Ovary (tissue), 3 donors: Measurements from ENCODE around the gene CSNK1G2.

ENCODE experiments used
- POLR2A ChIP-seq: fragments of 450-650 bp; IDR thresholded peaks from one replicate; pipeline ENCODE4 v1.6.1; 2017; ENCODE audit warnings: antibody characterized with exemption, mild to moderate bottlenecking, moderate library complexity
- TF ChIP-seq, protein P1 (sequence below), 3 donors: fragments of 450-650 bp in 2 of 3; fragments of 200-600 bp in 1 of 3; IDR thresholded peaks; one replicate each; pipeline versions ENCODE4 v1.5.1 to v1.8.0; 2016 to 2022; ENCODE audit warnings: antibody characterized with exemption in 3 of 3, mild to moderate bottlenecking in 1 of 3
- donor health status: DM: no; HTN: no; CAD: no.

DNA sequence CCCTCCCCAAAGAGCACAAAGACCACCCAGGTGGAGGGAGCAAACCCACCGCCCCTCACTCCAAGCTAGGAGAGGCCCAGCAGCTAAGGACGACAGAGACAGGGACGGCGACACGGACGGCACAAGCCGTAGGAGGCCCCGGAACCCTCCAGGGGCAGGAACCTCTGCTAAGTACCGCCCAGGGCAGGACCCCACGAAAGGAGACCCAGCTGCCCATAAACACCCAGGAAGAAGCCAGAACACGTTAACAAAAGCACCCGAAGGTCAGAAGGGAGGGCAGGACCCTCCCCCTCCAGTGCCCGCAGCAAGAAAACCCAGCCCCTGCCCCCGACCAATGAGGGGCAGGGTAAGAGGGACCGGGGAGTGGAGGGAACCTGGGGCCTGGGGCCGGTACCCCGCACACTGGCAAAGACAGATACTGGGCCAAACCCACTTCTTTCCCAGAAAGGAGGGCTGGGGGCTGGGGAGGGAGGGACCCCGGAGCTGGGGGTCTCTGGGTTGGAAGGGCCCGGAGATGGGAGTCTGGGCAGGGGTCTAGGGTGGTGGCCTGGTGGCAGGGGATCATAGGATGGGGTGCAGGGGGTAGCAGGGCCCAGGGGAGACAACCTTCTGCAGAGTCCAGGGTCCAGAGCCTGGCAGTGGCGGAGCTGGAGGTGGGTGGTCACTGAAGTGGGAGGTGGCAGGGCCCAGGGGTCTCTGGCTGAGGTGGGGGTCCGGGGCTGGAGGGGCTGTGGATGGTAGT is 72.1 kb downstream of the CSNK1G2 start:
- TF ChIP-seq POLR2A = no peak
- TF ChIP-seq, protein P1, sequence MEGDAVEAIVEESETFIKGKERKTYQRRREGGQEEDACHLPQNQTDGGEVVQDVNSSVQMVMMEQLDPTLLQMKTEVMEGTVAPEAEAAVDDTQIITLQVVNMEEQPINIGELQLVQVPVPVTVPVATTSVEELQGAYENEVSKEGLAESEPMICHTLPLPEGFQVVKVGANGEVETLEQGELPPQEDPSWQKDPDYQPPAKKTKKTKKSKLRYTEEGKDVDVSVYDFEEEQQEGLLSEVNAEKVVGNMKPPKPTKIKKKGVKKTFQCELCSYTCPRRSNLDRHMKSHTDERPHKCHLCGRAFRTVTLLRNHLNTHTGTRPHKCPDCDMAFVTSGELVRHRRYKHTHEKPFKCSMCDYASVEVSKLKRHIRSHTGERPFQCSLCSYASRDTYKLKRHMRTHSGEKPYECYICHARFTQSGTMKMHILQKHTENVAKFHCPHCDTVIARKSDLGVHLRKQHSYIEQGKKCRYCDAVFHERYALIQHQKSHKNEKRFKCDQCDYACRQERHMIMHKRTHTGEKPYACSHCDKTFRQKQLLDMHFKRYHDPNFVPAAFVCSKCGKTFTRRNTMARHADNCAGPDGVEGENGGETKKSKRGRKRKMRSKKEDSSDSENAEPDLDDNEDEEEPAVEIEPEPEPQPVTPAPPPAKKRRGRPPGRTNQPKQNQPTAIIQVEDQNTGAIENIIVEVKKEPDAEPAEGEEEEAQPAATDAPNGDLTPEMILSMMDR (IDR thresholded peaks at IDR 0.05) = no peak
